ENCODE measurements around the gene PPFIBP2.
A peak's percentile ranks its signal among the peaks of the same experiment; 100 is the strongest.
"Not testable (repeated sequence)": the region's sequence is repeated elsewhere in the genome, so short reads cannot be mapped to it uniquely, and the experiment has no call there.

Gene PPFIBP2

GRCh38 chr11:7651140-7651551, 137.3 kb downstream of the PPFIBP2 start:
- H3K4me3 Mint-ChIP-seq, result no peak overlapping the region
- H3K4me1 Mint-ChIP-seq, result no peaks in the 10 kb centered on the region
- peaks cover 5% of the 10 kb centered on the region for H3K36me3 Mint-ChIP-seq (ENCODE audit: insufficient read depth)
- H3K27ac Mint-ChIP-seq (ENCODE audit: low read depth), result no peak overlapping the region
- no peaks in the 10 kb centered on the region for H3K9me3 Mint-ChIP-seq
- no peak for ATAC-seq (replicated peaks; ENCODE audit: extremely low read depth, poor library complexity, severe bottlenecking)
- no peaks in the 10 kb centered on the region for H3K27me3 Mint-ChIP-seq
- DNase-seq (ENCODE audit: low spot score in 2 of 2), result no peak

DNA sequence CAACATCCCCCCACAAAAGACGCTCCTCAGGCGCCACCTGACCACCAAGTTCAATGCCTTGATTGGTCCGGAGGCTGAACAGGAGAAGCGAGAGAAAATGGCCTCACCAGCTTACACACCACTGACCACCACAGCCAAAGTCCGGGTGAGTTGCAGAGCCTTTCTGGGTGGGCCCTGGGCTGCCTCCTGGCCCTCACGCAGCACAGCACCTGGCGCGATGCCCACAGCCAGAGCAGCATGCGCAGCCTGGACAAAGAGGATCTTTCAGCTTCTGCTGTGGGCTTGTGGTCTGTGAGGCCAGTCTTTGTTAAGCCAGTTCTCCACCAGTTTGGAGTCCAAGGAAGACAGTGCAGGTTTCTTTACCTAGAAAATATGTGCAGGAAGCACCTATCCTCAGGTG, 137.9 kb downstream of the PPFIBP2 start:
- no peaks in the 10 kb centered on the region for H3K27me3 Mint-ChIP-seq
- ATAC-seq (replicated peaks; ENCODE audit: extremely low read depth, poor library complexity, severe bottlenecking) (no peak), DNase-seq (ENCODE audit: low spot score in 2 of 2) (no peak)
- H3K36me3 Mint-ChIP-seq (ENCODE audit: insufficient read depth), result peaks cover 5% of the 10 kb centered on the region
- no peaks in the 10 kb centered on the region for H3K4me1 Mint-ChIP-seq
- H3K4me3 Mint-ChIP-seq, result no peak overlapping the region
- no peaks in the 10 kb centered on the region for H3K9me3 Mint-ChIP-seq
- no peak overlapping the region for H3K27ac Mint-ChIP-seq (ENCODE audit: low read depth)

DNA sequence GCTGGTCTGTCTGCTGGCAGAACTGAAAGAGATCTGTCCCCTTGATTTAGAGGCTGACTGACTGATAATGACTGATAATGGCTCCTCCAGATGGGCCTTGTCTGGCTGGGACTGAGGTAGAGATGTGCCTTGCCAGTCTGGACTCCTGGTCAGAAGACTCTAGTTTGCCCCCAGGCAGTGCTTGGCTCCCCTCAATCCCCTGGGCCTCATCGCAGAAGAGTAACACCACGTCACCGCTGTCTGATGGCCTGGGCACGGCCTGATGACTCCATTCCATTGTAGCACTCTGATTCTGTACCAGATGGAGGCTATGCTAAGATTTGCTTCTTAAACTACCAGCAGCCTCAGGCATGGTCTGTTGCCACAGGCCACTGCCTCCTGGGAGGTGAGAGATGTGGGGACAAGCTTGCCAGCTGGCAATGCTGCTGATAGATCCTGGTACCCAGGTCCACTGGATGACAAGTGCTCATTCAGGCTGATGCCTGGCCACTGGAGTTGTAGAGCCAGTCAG, 140.5 kb downstream of the PPFIBP2 start:
- Mint-ChIP-seq H3K4me3 (no peak overlapping the region), H3K27ac (ENCODE audit: low read depth) (no peak overlapping the region), H3K36me3 (ENCODE audit: insufficient read depth) (peaks cover 2% of the 10 kb centered on the region), H3K9me3 (no peaks in the 10 kb centered on the region), H3K27me3 (no peaks in the 10 kb centered on the region), H3K4me1 (no peaks in the 10 kb centered on the region)
- no peak for DNase-seq (ENCODE audit: low spot score in 2 of 2)
- ATAC-seq (replicated peaks; ENCODE audit: extremely low read depth, poor library complexity, severe bottlenecking), result no peak

GRCh38 chr11:7655253-7656217, 141.7 kb downstream of the PPFIBP2 start:
- DNase-seq (ENCODE audit: low spot score in 2 of 2), result no peak
- Mint-ChIP-seq H3K27ac (ENCODE audit: low read depth) (no peak overlapping the region), H3K9me3 (no peaks in the 10 kb centered on the region), H3K36me3 (ENCODE audit: insufficient read depth) (no peaks in the 10 kb centered on the region), H3K27me3 (no peaks in the 10 kb centered on the region), H3K4me1 (no peaks in the 10 kb centered on the region), H3K4me3 (no peak overlapping the region)
- no peak for ATAC-seq (replicated peaks; ENCODE audit: extremely low read depth, poor library complexity, severe bottlenecking)

DNA sequence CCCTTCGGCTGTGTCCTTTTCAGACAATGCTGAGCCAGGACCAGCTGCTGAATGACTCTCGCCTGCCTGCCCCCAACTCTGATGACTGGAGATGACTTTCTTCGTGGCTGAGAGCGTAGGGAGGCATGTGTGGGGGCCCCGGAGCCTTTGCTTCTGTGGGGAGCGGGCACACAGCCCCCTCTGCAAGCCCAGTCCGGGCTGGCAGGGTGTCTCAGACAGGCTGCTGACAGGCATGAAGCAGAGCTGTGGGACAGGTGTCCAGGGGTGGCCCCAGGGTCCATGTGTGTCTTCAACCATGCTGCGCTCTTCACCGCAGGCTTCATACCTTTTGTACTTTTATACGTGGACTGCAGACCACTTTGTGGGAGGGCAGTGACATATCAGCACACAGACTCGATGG, 142.9 kb downstream of the PPFIBP2 start:
- Mint-ChIP-seq H3K27ac (ENCODE audit: low read depth) (no peak overlapping the region), H3K27me3 (no peaks in the 10 kb centered on the region), H3K4me1 (no peaks in the 10 kb centered on the region), H3K4me3 (no peak overlapping the region), H3K9me3 (no peaks in the 10 kb centered on the region), H3K36me3 (ENCODE audit: insufficient read depth) (no peaks in the 10 kb centered on the region)
- ATAC-seq (replicated peaks; ENCODE audit: extremely low read depth, poor library complexity, severe bottlenecking) (no peak), DNase-seq (ENCODE audit: low spot score in 2 of 2) (no peak)

DNA sequence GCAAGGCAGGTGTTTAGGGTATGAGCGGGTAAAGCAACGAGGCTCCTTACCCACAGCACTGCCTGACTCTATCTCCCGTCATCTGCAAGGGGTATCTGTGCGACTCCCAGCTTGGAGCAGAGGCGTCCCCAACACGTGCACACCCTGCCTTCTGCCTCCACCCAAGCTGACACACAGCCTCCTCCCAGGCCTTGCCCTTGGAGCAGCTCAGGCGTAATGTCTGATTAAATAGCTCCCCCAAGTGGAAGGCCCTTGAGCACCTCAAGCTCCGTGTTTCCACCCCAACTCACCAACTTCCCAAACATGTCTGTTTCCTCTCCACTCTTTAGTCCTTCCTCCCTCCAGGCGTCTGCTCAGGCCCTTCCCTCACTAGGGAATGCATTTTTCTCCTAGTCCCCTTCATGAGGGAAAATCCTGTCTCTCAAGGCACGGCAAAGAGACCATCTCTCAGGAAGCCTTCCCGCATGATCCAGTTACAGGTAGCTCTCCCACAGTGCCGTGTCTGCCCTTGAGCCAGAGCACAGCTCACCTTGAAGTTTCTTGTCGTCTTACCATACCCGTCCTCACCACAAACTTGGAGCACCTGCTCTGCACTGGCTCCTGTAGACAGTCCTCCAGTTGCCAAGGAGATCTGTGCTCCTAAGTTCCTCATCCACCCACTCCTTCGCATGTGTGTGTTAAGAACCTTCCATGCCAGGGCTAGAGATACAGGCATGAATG, 143.7 kb downstream of the PPFIBP2 start:
- H3K36me3 Mint-ChIP-seq (ENCODE audit: insufficient read depth), result no peaks in the 10 kb centered on the region
- H3K9me3 Mint-ChIP-seq, result no peaks in the 10 kb centered on the region
- no peak for DNase-seq (ENCODE audit: low spot score in 2 of 2)
- peak; percentile 36 for ATAC-seq (replicated peaks; ENCODE audit: extremely low read depth, poor library complexity, severe bottlenecking)
- no peaks in the 10 kb centered on the region for H3K4me1 Mint-ChIP-seq
- no peak overlapping the region for H3K27ac Mint-ChIP-seq (ENCODE audit: low read depth)
- no peak overlapping the region for H3K4me3 Mint-ChIP-seq
- no peaks in the 10 kb centered on the region for H3K27me3 Mint-ChIP-seq

GRCh38 chr11:7663531-7663930, 149.7 kb downstream of the PPFIBP2 start:
- H3K27me3 Mint-ChIP-seq; DNase-seq (ENCODE audit: low spot score in 2 of 2); H3K4me1 Mint-ChIP-seq; H3K4me3 Mint-ChIP-seq; H3K27ac Mint-ChIP-seq (ENCODE audit: low read depth); H3K9me3 Mint-ChIP-seq; H3K36me3 Mint-ChIP-seq (ENCODE audit: insufficient read depth); ATAC-seq (replicated peaks; ENCODE audit: extremely low read depth, poor library complexity, severe bottlenecking): not testable (repeated sequence)

DNA sequence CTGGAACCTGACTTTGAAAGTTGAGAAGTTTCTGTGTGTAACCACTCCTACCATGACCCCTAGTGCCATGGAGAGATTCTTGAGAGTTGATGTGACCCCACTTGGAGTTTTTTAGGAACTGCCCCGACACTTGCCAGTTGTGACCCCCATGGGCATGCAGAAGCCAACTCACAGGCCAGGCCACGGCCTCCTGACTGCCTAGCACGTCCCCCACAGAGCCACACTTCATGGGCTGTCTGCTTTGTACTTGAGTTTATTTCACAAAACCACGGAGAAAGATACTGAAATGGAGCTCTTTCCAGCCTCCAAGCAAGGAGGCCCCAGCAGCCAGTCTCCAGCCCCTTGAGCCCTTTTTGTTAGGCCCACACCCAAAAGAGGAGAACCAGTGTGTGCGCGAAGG, 151.1 kb downstream of the PPFIBP2 start:
- Mint-ChIP-seq H3K4me1 (peaks cover 4% of the 10 kb centered on the region), H3K9me3 (no peaks in the 10 kb centered on the region), H3K4me3 (no peak overlapping the region), H3K27me3 (no peaks in the 10 kb centered on the region), H3K27ac (ENCODE audit: low read depth) (no peak overlapping the region), H3K36me3 (ENCODE audit: insufficient read depth) (no peaks in the 10 kb centered on the region)
- ATAC-seq (replicated peaks; ENCODE audit: extremely low read depth, poor library complexity, severe bottlenecking) (no peak), DNase-seq (ENCODE audit: low spot score in 2 of 2) (no peak)

GRCh38 chr11:7665473-7666291, 151.9 kb downstream of the PPFIBP2 start:
- Mint-ChIP-seq H3K4me1 (peaks cover 4% of the 10 kb centered on the region), H3K36me3 (ENCODE audit: insufficient read depth) (no peaks in the 10 kb centered on the region), H3K9me3 (no peaks in the 10 kb centered on the region), H3K4me3 (no peak overlapping the region), H3K27ac (ENCODE audit: low read depth) (no peak overlapping the region), H3K27me3 (peaks cover 5% of the 10 kb centered on the region)
- DNase-seq (ENCODE audit: low spot score in 2 of 2) (peak; percentile 42 to 57), ATAC-seq (replicated peaks; ENCODE audit: extremely low read depth, poor library complexity, severe bottlenecking) (peak; percentile 83)

GRCh38 chr11:7666292-7666866, 152.6 kb downstream of the PPFIBP2 start:
- no peak for DNase-seq (ENCODE audit: low spot score in 2 of 2)
- no peak for ATAC-seq (replicated peaks; ENCODE audit: extremely low read depth, poor library complexity, severe bottlenecking)
- Mint-ChIP-seq H3K4me3 (no peak overlapping the region), H3K36me3 (ENCODE audit: insufficient read depth) (no peaks in the 10 kb centered on the region), H3K9me3 (no peaks in the 10 kb centered on the region), H3K4me1 (peaks cover 4% of the 10 kb centered on the region), H3K27me3 (peaks cover 12% of the 10 kb centered on the region), H3K27ac (ENCODE audit: low read depth) (no peak overlapping the region)

GRCh38 chr11:7667460-7667859, 153.7 kb downstream of the PPFIBP2 start:
- ATAC-seq (replicated peaks; ENCODE audit: extremely low read depth, poor library complexity, severe bottlenecking) (no peak), DNase-seq (ENCODE audit: low spot score in 2 of 2) (no peak)
- Mint-ChIP-seq H3K27ac (ENCODE audit: low read depth) (no peak overlapping the region), H3K9me3 (no peaks in the 10 kb centered on the region), H3K36me3 (ENCODE audit: insufficient read depth) (no peaks in the 10 kb centered on the region), H3K4me1 (peaks cover 4% of the 10 kb centered on the region), H3K27me3 (peaks cover 22% of the 10 kb centered on the region), H3K4me3 (no peak overlapping the region)

DNA sequence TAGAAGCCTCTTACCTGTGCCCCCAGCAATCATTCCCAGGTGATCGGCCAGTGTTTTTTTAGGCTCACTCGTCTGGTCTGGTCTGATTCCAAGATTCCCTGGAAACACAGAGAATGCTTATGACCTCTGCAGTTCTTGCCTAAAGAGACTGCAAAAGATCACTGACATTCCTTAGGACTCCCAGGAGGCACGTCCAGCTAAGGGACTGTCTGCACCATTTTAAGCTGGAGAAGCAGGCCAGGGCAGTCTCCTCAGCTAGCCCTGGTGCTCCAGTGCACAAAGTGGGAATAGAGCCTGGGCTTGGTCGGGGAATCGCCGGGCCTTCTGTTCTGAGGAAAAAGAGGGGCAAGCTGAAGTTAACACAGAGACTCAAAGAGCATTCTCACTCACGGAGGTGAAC, 154.7 kb downstream of the PPFIBP2 start:
- Mint-ChIP-seq H3K4me3 (no peak overlapping the region), H3K36me3 (ENCODE audit: insufficient read depth) (no peaks in the 10 kb centered on the region), H3K27me3 (peaks cover 29% of the 10 kb centered on the region), H3K9me3 (no peaks in the 10 kb centered on the region), H3K4me1 (peaks cover 4% of the 10 kb centered on the region), H3K27ac (ENCODE audit: low read depth) (no peak overlapping the region)
- ATAC-seq (replicated peaks; ENCODE audit: extremely low read depth, poor library complexity, severe bottlenecking) (no peak), DNase-seq (ENCODE audit: low spot score in 2 of 2) (no peak)
